HepG2 (cell line): ENCODE results near the gene CD4. TPM values are rescaled to one million over a fixed set of nuclear protein-coding genes. Genes with fewer than 3 reads are reported as not detected.

ENCODE experiments used
- ATF1 ChIP-seq: IDR thresholded peaks from 2 replicates; pipeline ENCODE4 v1.6.1; 2016; ENCODE audit warnings: mild to moderate bottlenecking, control low read depth
- GATAD1 ChIP-seq: IDR thresholded peaks from 2 replicates; pipeline ENCODE4 v1.6.1; 2016; ENCODE audit warnings: missing genetic modification reagents, missing compliant biosample characterization
- GATAD2A ChIP-seq: IDR thresholded peaks from 2 replicates; pipeline ENCODE4 v1.6.1; 2016
- HMGA1 ChIP-seq: sonication (generic); formaldehyde crosslinking; conservative IDR thresholded peaks from 2 replicates; pipeline ENCODE4 v1.4.0; 2020; ENCODE audit warnings: missing genetic modification reagents
- HNF4A ChIP-seq: sonication (generic); formaldehyde crosslinking; IDR thresholded peaks from 2 replicates; pipeline ENCODE4 v1.4.0; 2020; ENCODE audit warnings: missing genetic modification reagents
- KLF11 ChIP-seq: IDR thresholded peaks from 2 replicates; pipeline ENCODE4 v1.6.1; 2016; ENCODE audit warnings: missing compliant biosample characterization
- MXD1 ChIP-seq: sonication (generic); formaldehyde crosslinking; IDR thresholded peaks from 2 replicates; pipeline ENCODE4 v1.4.0; 2020; ENCODE audit warnings: mild to moderate bottlenecking, missing genetic modification reagents
- NFRKB ChIP-seq: fragments of 450-650 bp; IDR thresholded peaks from 2 replicates; pipeline ENCODE4 v1.6.1; 2017
- PPARG ChIP-seq: conservative IDR thresholded peaks from 2 replicates; pipeline ENCODE4 v1.6.1; 2016; ENCODE audit warnings: missing biosample characterization, missing genetic modification reagents
- TMF1 ChIP-seq: sonication (generic); formaldehyde crosslinking; IDR thresholded peaks from 2 replicates; pipeline ENCODE4 v1.8.1; 2022; ENCODE audit warnings: low read depth, missing genetic modification reagents
- ZBTB49 ChIP-seq: sonication (generic); formaldehyde crosslinking; IDR thresholded peaks from 2 replicates; pipeline ENCODE4 v1.4.0; 2020; ENCODE audit warnings: missing genetic modification reagents, borderline replicate concordance
- ZFP91 ChIP-seq: sonication (generic); formaldehyde crosslinking; IDR thresholded peaks from 2 replicates; pipeline ENCODE4 v1.9.0; 2022; ENCODE audit warnings: missing genetic modification reagents, mild to moderate bottlenecking, borderline replicate concordance
- ZNF260 ChIP-seq: sonication (generic); formaldehyde crosslinking; IDR thresholded peaks from 2 replicates; pipeline ENCODE4 v1.4.0; 2020; ENCODE audit warnings: missing genetic modification reagents, low read depth, mild to moderate bottlenecking, borderline replicate concordance
- ZNF552 ChIP-seq: sonication (generic); formaldehyde crosslinking; IDR thresholded peaks from 2 replicates; pipeline ENCODE4 v1.9.0; 2022; ENCODE audit warnings: missing genetic modification reagents, mild to moderate bottlenecking, borderline replicate concordance
- ZNF670 ChIP-seq: sonication (generic); formaldehyde crosslinking; IDR thresholded peaks from 2 replicates; pipeline ENCODE4 v1.8.0; 2022; ENCODE audit warnings: mild to moderate bottlenecking, missing genetic modification reagents, borderline replicate concordance
- ZNF740 ChIP-seq: sonication (generic); formaldehyde crosslinking; IDR thresholded peaks from 2 replicates; pipeline ENCODE4 v1.4.0; 2020; ENCODE audit warnings: missing genetic modification reagents
- ZNF777 ChIP-seq: sonication (generic); formaldehyde crosslinking; IDR thresholded peaks from 2 replicates; pipeline ENCODE4 v1.4.0; 2020; ENCODE audit warnings: missing genetic modification reagents
- polyA plus RNA-seq, 8 experiments: library from polyadenylated mRNA; depleted of rRNA in 3 of 8; stranded (reverse) in 7 of 8; unstranded in 1 of 8; fragments of >200 nt; fragmentation: Illumina TruSeq in 4 of 8; extraction: Trizol in 4 of 8; gene quantifications; 2 replicates each; pipeline versions ENCODE4 v1.2.1 to v1.2.3, GENCODE V29; 2011 to 2016; ENCODE audit warnings: low read depth in 4 of 8, missing spikeins in 1 of 8, mixed read lengths in 1 of 8; ENCODE audit not compliant: insufficient read depth in 1 of 8
- total RNA-seq, 5 experiments: library from RNA; depleted of rRNA; stranded (reverse); fragments of >200 nt; fragmentation: Illumina TruSeq; extraction: Trizol; gene quantifications; 2 replicates each; pipeline ENCODE4 v1.2.3, GENCODE V29; 2016; ENCODE audit warnings: low read depth in 1 of 5
- TF ChIP-seq, protein P1 (sequence below): sonication (generic); formaldehyde crosslinking; IDR thresholded peaks from 2 replicates; pipeline ENCODE4 v1.8.1; 2023; ENCODE audit warnings: mild to moderate bottlenecking, missing genetic modification reagents, borderline replicate concordance
- TF ChIP-seq, protein P2 (sequence below): IDR thresholded peaks from 2 replicates; pipeline ENCODE4 v1.6.1; 2016
- TF ChIP-seq, protein P3 (sequence below): conservative IDR thresholded peaks from 2 replicates; pipeline ENCODE4 v1.6.1; 2018; ENCODE audit warnings: missing genetic modification reagents

The CD4 gene
- total and polyA plus RNA-seq, 2 of the 13 experiments (the other 11 are each of a cell fraction or from before 2014, with no cell fraction given) = 0.07 to 0.95 TPM

DNA sequence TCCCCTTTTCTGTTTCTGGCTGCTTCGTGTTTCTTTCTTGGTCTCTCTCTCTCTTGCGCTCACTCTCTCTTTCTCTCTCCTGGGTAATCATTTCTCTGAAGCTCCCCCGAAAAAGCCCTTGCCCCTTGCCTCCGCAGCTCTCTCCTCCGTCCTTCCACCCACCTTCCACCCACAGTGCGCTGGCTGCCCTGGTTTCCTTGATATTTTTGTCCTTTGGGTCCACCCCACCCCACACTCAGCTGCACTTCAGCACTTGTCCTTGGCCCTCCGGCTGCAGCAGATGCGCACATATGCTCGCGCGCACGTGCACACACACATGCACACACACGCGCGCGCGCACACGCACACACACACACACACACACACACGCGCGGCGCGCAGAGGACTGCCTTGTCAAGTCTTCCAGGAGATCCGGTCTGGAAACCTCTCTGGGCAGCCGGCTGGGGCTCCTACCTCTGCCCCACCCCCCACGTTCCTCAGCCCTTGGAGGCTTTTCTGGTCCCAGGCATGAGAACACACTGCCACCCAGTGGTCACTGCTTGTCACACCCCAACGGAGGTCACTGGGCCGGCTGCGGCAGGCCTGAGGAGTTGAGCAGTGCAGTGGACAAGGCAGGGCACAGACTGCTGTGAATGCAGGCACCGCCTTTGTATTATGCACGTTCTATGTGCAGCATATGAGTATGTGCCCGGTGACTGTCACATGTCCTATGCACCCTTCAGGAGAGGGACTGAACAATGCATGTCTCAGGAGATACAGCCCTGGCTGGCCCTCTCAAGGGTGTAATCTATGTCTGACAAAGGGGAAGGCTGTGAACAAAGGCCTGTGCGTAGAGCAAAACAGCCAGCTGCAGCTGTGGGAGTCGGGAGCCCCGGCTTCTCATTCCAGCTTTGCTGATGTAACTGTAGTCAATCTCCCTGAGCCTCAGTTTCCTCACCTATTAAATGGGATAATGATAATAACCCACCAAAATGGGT is 10.5 kb upstream of the CD4 start (continued):
- TF ChIP-seq ZNF740 (0 out of 2 replicates have a peak, but pooled peaks have one; percentile 40), GATAD1 (peak; percentile 67), HNF4A (CRISPR knock-in tag) (peak; percentile 59), ZNF552 (CRISPR knock-in tag) (0 out of 2 replicates have a peak, but pooled peaks have one; percentile 29), HMGA1 (CRISPR knock-in tag) (no peak), ZFP91 (CRISPR knock-in tag) (peak; percentile 84), GATAD2A (CRISPR knock-in tag) (peak; percentile 78), ZNF670 (no peak; the same call in 1 of the 2 replicates), NFRKB (no peak), ZNF777 (CRISPR knock-in tag) (no peak), KLF11 (CRISPR knock-in tag) (no peak), ZNF260 (CRISPR knock-in tag) (no peak), ZBTB49 (CRISPR knock-in tag) (no peak), TMF1 (CRISPR knock-in tag) (no peak), PPARG (CRISPR knock-in tag) (no peak), ATF1 (CRISPR knock-in tag) (no peak), MXD1 (CRISPR knock-in tag) (peak; percentile 72)
- TF ChIP-seq, protein P1, sequence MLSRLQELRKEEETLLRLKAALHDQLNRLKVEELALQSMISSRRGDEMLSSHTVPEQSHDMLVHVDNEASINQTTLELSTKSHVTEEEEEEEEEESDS (CRISPR knock-in tag) = no peak
- TF ChIP-seq, protein P2, sequence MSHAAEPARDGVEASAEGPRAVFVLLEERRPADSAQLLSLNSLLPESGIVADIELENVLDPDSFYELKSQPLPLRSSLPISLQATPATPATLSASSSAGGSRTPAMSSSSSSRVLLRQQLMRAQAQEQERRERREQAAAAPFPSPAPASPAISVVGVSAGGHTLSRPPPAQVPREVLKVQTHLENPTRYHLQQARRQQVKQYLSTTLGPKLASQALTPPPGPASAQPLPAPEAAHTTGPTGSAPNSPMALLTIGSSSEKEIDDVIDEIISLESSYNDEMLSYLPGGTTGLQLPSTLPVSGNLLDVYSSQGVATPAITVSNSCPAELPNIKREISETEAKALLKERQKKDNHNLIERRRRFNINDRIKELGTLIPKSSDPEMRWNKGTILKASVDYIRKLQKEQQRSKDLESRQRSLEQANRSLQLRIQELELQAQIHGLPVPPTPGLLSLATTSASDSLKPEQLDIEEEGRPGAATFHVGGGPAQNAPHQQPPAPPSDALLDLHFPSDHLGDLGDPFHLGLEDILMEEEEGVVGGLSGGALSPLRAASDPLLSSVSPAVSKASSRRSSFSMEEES (CRISPR knock-in tag) = 0 out of 2 replicates have a peak, but pooled peaks have one; percentile 34
- TF ChIP-seq, protein P3, sequence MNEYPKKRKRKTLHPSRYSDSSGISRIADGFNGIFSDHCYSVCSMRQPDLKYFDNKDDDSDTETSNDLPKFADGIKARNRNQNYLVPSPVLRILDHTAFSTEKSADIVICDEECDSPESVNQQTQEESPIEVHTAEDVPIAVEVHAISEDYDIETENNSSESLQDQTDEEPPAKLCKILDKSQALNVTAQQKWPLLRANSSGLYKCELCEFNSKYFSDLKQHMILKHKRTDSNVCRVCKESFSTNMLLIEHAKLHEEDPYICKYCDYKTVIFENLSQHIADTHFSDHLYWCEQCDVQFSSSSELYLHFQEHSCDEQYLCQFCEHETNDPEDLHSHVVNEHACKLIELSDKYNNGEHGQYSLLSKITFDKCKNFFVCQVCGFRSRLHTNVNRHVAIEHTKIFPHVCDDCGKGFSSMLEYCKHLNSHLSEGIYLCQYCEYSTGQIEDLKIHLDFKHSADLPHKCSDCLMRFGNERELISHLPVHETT = peak; percentile 41; the same call in 1 of the 2 replicates
